ENCODE results near the gene PLA2G6. TPM values are rescaled to one million over a fixed set of nuclear protein-coding genes. Genes with fewer than 3 reads are reported as not detected.

The PLA2G6 gene
- total and polyA plus RNA-seq, 2 of the 13 experiments (the other 11 are each of a cell fraction or from before 2014, with no cell fraction given): 4.8 to 11.5 TPM

GRCh38 chr22:38110863-38111852 is 70.5 kb downstream of the PLA2G6 start (continued):
- TF ChIP-seq ZNF660 (CRISPR knock-in tag; IDR thresholded peaks at IDR 0.05; ENCODE audit: borderline replicate concordance, low read depth) (no peak), ZNF350 (CRISPR knock-in tag; IDR thresholded peaks at IDR 0.05; ENCODE audit: borderline replicate concordance, low read depth) (peak; percentile 23; the same call in 1 of the 2 replicates), MTF2 (CRISPR knock-in tag; IDR thresholded peaks at IDR 0.05; ENCODE audit: borderline replicate concordance) (0 out of 2 replicates have a peak, but pooled peaks have one; percentile 69), ZNF501 (CRISPR knock-in tag; IDR thresholded peaks at IDR 0.05) (peak; percentile 47), NBN (conservative IDR thresholded peaks at IDR 0.05) (no peak), ZNF292 (CRISPR knock-in tag; IDR thresholded peaks at IDR 0.05; ENCODE audit: borderline replicate concordance, low read depth) (peak; percentile 67; the same call in 1 of the 2 replicates), MEF2D (CRISPR knock-in tag; IDR thresholded peaks at IDR 0.05) (0 out of 2 replicates have a peak, but pooled peaks have one; percentile 1), POLR2G (IDR thresholded peaks at IDR 0.05; ENCODE audit: low read depth, low read length) (0 out of 2 replicates have a peak, but pooled peaks have one; percentile 7), ZNF616 (CRISPR knock-in tag; IDR thresholded peaks at IDR 0.05; ENCODE audit: low read depth) (0 out of 2 replicates have a peak, but pooled peaks have one; percentile 39), ZNF598 (CRISPR knock-in tag; IDR thresholded peaks at IDR 0.05; ENCODE audit: borderline replicate concordance) (no peak), IKZF5 (CRISPR knock-in tag; IDR thresholded peaks at IDR 0.05) (no peak), ZNF891 (CRISPR knock-in tag; IDR thresholded peaks at IDR 0.05) (peak; percentile 38; the same call in 1 of the 2 replicates), EED (CRISPR knock-in tag; IDR thresholded peaks at IDR 0.05) (0 out of 2 replicates have a peak, but pooled peaks have one; percentile 14), ZFP36 (IDR thresholded peaks at IDR 0.05; ENCODE audit: borderline replicate concordance, low read depth, low read length, partially characterized antibody) (no peak), ESRRA (CRISPR knock-in tag; IDR thresholded peaks at IDR 0.05; ENCODE audit: low read depth) (peak; percentile 23; the same call in 1 of the 2 replicates), NFE2L1 (CRISPR knock-in tag; IDR thresholded peaks at IDR 0.05; ENCODE audit: borderline replicate concordance) (0 out of 2 replicates have a peak, but pooled peaks have one; percentile 69)
- TF ChIP-seq, protein P1, sequence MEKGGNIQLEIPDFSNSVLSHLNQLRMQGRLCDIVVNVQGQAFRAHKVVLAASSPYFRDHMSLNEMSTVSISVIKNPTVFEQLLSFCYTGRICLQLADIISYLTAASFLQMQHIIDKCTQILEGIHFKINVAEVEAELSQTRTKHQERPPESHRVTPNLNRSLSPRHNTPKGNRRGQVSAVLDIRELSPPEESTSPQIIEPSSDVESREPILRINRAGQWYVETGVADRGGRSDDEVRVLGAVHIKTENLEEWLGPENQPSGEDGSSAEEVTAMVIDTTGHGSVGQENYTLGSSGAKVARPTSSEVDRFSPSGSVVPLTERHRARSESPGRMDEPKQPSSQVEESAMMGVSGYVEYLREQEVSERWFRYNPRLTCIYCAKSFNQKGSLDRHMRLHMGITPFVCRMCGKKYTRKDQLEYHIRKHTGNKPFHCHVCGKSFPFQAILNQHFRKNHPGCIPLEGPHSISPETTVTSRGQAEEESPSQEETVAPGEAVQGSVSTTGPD (CRISPR knock-in tag; IDR thresholded peaks at IDR 0.05): peak; percentile 89; the same call in 1 of the 2 replicates
- TF ChIP-seq, protein P2, sequence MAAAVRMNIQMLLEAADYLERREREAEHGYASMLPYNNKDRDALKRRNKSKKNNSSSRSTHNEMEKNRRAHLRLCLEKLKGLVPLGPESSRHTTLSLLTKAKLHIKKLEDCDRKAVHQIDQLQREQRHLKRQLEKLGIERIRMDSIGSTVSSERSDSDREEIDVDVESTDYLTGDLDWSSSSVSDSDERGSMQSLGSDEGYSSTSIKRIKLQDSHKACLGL (CRISPR knock-in tag; IDR thresholded peaks at IDR 0.05): peak; percentile 59; the same call in 1 of the 2 replicates
